NCI-H345 treated with DMSO at 0.1 percent for 48 hours (cell line): ENCODE data around the gene CHST7.

Experiments
- DNase-seq: peaks from one replicate; lab custom pipeline; 2025; ENCODE audit not compliant: unreplicated experiment; lab: John Stamatoyannopoulos, UW

Gene CHST7

GRCh38 chrX:46572340-46572936 is 1.1 kb upstream of the CHST7 start:
- DNase-seq, result no peak

DNA sequence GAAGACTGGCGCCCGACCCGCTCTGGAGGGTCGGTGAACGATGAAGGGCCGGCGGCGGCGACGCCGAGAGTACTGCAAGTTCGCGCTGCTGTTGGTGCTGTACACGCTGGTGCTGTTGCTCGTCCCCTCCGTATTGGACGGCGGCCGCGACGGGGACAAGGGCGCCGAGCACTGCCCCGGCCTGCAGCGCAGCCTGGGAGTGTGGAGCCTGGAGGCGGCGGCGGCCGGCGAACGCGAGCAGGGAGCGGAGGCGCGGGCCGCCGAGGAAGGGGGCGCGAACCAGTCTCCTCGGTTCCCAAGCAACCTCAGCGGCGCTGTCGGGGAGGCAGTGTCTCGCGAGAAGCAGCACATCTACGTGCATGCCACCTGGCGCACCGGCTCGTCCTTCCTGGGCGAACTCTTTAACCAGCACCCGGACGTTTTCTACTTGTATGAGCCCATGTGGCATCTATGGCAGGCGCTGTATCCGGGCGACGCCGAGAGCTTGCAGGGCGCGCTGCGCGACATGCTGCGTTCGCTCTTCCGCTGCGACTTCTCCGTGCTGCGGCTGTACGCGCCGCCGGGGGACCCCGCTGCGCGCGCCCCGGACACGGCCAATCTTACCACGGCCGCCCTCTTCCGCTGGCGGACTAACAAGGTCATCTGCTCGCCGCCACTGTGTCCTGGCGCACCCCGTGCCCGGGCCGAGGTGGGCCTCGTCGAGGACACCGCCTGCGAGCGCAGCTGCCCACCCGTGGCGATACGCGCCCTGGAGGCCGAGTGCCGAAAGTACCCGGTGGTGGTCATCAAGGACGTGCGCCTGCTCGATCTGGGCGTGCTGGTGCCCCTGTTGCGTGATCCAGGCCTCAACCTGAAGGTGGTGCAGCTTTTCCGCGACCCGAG is 568 bp downstream of the CHST7 start:
- peak; percentile 24 for DNase-seq

- DNase-seq, result peak; percentile 13
Observed at GRCh38 chrX:46574774-46575381, 1.3 kb downstream of the CHST7 start.

- DNase-seq, result no peak
Observed at GRCh38 chrX:46575586-46575985, 2.0 kb downstream of the CHST7 start.

DNA sequence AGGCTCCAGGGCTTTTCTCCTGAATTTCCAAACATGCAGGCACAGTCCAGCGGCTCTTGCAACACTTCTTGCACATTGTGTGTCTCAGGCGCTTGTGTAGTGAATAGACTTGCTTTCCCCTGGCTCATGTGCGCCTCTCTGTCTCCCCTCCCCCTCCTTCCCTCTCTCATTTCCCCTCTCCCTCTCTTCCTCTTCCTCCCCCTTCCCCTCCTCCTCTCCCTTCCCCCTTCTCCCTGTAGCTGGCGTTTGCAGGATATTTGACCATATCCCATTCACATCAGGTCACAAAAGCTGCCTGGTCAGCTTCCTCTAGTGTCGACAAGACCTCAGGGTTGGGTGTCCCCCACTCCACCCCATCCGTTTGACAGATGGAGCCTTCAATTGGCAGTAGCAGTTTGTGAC is 2.4 kb downstream of the CHST7 start:
- no peak for DNase-seq

DNA sequence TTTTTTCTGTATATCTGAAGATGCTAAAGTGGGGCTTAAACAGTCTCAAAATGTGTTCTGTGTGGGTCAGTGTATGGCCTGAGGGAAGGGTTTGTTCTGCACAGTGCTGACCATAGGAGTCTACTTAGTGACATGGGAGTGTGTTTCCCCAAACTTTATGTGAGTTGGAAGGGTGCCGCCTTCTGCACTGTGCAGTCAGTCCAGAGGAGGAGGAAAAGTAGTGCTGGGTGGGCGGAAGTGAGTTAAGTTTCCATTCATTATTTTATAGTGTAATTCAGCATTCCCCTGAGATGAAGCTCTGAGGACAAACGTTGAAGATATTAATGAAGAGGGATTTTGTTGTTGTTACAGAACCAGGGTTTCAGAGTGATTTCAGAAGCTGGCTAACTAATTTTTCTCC is 2.9 kb downstream of the CHST7 start:
- no peak for DNase-seq

DNA sequence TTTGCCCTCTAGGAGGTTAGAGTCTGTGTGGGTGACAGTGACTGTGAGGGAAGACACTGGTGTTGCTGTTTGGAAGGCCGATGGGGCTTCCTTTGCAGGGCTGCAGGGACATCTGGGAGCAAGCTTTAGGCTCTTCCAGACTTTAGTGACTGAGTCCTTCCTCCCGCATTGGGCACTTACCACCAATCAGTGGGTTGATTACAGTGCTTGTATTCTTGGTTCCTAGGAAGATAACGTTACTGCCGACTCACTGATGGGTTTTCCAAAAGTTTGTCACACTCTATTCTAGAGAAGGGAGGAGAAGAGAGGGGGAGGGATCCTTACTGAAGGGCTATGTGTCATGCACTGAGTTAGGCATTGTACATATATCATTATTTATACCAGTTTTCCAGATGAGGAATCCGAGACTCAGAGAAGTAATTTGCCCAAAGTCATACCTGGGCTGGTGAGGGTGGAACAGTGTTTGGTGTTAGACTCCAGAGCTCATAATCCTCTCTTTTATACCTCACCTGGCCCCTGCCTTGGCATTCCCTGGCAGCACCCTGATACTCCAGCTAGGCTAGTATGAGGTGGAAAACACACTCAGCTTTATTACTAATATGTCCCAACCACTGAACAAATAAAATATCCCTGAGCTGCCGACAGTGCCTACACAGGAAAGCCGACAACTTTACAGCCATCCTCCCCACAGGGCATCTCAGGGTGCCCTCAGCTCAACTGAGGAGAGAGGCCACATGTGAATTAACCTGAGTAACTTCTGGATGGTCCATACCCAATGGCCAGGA is 3.8 kb downstream of the CHST7 start:
- DNase-seq, result no peak

- no peak for DNase-seq
Observed at GRCh38 chrX:46579250-46579649, 5.7 kb downstream of the CHST7 start.

DNA sequence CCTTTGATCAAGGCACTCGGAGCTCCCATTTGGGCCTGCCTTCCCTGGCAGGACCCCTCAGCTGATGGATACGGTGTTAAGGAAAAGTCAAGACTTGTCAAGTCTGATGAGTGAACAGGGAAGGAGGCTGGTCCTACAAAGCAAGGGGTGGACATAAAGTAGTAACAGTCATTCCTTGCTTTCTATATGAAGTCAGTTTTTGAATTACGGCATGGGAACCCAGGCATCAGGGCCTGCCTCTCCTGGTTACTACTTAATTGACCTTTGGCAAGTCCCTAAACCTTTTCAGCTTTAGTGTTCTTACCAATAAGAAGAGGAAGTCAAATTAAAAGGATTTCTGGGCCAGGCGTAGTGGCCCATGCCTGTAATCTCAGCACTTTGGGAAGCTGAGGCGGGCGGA is 7.0 kb downstream of the CHST7 start:
- DNase-seq, result no peak

DNA sequence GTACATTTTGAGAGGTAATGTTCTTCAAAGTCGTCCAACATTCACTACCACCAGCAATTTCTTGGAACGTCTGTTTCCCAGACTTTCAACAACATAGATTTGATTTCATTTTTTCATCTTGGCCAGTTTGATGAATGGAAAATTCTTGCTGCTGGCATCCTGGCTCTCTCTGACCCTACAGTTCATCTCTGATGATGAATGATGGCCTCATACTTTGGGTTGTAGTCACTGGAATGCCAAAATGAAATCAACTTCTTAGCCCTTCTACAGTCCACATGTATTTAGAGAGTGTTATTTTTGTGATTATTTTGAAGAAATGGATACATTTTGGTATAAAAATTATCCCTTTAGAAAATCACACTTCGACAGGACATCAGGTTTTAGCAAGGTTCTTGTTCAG is 8.8 kb downstream of the CHST7 start:
- no peak for DNase-seq

DNA sequence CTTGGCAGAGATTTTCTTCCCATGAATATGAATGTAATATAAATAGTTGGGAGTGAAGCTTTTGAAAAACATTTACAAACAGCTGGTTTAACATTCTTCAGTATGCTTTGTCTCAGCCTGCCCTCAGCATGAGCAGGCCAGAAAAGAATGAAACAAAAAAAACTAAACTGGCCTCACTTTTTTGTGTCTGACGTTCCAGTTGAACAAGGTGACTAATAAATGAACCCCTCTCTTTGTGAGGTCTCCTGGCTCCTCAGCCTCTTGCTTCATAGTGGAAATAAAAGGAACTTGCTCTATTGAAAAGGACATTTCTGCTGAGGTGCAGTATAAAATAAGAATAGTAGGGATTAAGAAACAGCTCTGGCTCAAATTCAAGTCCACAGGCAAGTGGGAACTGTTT is 9.4 kb downstream of the CHST7 start:
- no peak for DNase-seq

DNA sequence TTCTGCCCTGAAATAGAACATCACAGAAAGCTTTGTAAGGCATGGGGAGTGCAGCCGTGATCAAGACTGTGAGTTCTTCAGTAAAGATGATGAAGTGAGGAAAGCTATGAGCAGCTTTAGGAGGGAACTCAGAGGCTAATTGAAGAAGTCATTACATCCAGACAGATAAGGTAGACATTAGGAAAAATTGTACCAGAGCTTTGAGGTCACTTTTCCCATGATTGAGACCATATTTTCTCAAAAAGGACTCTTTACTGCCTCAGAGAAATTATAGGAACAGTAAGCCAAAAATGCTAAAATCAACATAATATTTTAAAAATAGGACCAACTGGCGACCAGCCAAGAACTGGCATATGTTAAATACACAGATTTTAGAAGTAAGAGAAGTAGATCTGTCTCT is 11.2 kb downstream of the CHST7 start:
- no peak for DNase-seq

DNA sequence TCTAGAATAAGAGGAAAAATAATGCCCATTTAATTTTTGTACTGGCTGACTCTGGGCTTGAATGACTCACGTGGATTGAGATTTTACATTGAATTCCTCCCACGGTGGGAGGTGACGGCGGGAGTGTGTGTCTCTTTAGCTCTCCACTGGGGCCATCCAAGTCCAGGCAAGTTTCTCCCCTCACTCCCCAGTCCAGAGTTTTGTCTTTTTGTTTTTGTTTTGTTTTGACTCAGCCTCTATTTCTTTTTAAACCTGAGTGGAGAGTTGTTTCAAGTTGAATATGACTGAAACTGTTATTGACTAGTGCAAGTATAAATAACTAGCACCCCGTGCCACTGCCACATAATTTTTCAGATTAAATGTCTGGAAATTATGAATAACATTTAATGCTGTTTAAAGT is 13.6 kb downstream of the CHST7 start:
- no peak for DNase-seq

GRCh38 chrX:46587753-46588171 is 14.2 kb downstream of the CHST7 start:
- no peak for DNase-seq

GRCh38 chrX:46588263-46588662 is 14.7 kb downstream of the CHST7 start:
- no peak for DNase-seq

GRCh38 chrX:46589977-46590723 is 16.6 kb downstream of the CHST7 start:
- no peak for DNase-seq

GRCh38 chrX:46595084-46595483 is 21.5 kb downstream of the CHST7 start:
- DNase-seq, result no peak

GRCh38 chrX:46597208-46597607 is 23.6 kb downstream of the CHST7 start:
- no peak for DNase-seq

DNA sequence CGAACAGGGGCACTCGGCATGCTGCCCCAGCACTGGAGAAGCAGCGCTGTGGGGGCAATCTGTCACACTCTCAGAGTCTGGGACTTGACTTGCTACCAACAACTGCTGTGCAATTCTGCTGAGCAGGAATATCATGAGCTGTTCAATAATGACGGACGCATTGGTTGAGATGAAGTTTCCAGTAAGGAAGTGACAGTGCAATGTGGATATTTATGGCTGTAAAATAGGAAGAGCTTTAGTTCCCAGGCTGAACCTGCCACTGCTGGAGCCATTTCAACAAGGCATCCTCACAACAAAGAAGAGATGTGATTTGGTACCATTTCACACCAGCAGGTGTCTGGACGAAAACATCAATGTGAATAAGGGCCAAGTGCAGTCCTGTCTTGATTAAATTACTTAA is 24.2 kb downstream of the CHST7 start:
- no peak for DNase-seq

- no peak for DNase-seq
Observed at GRCh38 chrX:46599051-46599560, 25.5 kb downstream of the CHST7 start.

DNA sequence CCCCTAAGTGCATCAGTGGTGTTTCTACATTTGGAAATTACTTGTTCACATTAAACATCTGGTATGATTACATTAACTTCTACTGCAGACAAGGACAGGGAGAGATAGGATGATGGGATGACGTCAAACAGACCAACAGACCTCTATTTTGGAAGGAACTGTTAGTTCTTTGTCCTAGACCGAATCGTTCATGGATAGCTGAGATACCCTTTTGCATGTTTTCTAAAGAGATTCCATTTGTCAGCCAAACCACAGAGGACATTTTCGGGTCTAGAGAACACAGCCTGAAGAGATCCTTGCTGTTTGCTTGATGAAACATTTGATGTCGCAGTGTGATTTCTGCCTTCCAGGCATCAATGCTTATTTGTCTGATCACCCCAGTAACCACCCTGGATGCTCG is 27.7 kb downstream of the CHST7 start:
- no peak for DNase-seq
